ENCODE measurements around the gene PRODH2. TPM values are rescaled to one million over a fixed set of nuclear protein-coding genes. Genes with fewer than 3 reads are reported as not detected.

Gene PRODH2
- total and polyA plus RNA-seq, 2 of the 13 experiments (the other 11 are each of a cell fraction or from before 2014, with no cell fraction given) = 86.7 to 118 TPM

- TF ChIP-seq, protein P1, sequence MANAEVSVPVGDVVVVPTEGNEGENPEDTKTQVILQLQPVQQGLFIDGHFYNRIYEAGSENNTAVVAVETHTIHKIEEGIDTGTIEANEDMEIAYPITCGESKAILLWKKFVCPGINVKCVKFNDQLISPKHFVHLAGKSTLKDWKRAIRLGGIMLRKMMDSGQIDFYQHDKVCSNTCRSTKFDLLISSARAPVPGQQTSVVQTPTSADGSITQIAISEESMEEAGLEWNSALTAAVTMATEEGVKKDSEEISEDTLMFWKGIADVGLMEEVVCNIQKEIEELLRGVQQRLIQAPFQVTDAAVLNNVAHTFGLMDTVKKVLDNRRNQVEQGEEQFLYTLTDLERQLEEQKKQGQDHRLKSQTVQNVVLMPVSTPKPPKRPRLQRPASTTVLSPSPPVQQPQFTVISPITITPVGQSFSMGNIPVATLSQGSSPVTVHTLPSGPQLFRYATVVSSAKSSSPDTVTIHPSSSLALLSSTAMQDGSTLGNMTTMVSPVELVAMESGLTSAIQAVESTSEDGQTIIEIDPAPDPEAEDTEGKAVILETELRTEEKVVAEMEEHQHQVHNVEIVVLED (CRISPR knock-in tag; IDR thresholded peaks at IDR 0.05; ENCODE audit: borderline replicate concordance) = no peak
- no peak for TF ChIP-seq CEBPB (IDR thresholded peaks at IDR 0.05; ENCODE audit: borderline replicate concordance, low read depth, low read length)
- 0 out of 2 replicates have a peak, but pooled peaks have one; percentile 18 for TF ChIP-seq NR2F2 (IDR thresholded peaks at IDR 0.05; ENCODE audit: borderline replicate concordance, low read depth)
- TF ChIP-seq NFKB2 (CRISPR knock-in tag; IDR thresholded peaks at IDR 0.05; ENCODE audit: borderline replicate concordance) = 0 out of 2 replicates have a peak, but pooled peaks have one; percentile 11
- TF ChIP-seq PATZ1 (CRISPR knock-in tag; IDR thresholded peaks at IDR 0.05) = peak; percentile 79
- 0 out of 2 replicates have a peak, but pooled peaks have one; percentile 31 for TF ChIP-seq ZNF446 (CRISPR knock-in tag; IDR thresholded peaks at IDR 0.05)
- TF ChIP-seq NCOA1 (CRISPR knock-in tag; IDR thresholded peaks at IDR 0.05) = 0 out of 2 replicates have a peak, but pooled peaks have one; percentile 9
- peak; percentile 19; the same call in 1 of the 2 replicates for TF ChIP-seq MEIS2 (CRISPR knock-in tag; IDR thresholded peaks at IDR 0.05)
- no peak for TF ChIP-seq ZMAT3 (CRISPR knock-in tag; conservative IDR thresholded peaks at IDR 0.05)
- no peak for TF ChIP-seq HNRNPL (IDR thresholded peaks at IDR 0.05; ENCODE audit: low read depth, low read length)
- 0 out of 2 replicates have a peak, but pooled peaks have one; percentile 35 for TF ChIP-seq ZNF224 (CRISPR knock-in tag; IDR thresholded peaks at IDR 0.05)
- no peak for TF ChIP-seq TSC22D2 (CRISPR knock-in tag; IDR thresholded peaks at IDR 0.05; ENCODE audit: borderline replicate concordance)
- TF ChIP-seq AGO1 (IDR thresholded peaks at IDR 0.05; ENCODE audit: low read depth, low read length, poor library complexity, severe bottlenecking) = peak; percentile 76
- TF ChIP-seq POLR2A (IDR thresholded peaks at IDR 0.05; ENCODE audit: insufficient read depth in 1 of 2, low read depth in 2 of 2, low read length in 2 of 2) = peak in 1 of 2 experiments; percentile 14; a peak in 1 of 4 replicates
- TF ChIP-seq, protein P2, sequence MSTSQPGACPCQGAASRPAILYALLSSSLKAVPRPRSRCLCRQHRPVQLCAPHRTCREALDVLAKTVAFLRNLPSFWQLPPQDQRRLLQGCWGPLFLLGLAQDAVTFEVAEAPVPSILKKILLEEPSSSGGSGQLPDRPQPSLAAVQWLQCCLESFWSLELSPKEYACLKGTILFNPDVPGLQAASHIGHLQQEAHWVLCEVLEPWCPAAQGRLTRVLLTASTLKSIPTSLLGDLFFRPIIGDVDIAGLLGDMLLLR (CRISPR knock-in tag; IDR thresholded peaks at IDR 0.05) = no peak; the same call in 1 of the 2 replicates
- TF ChIP-seq, protein P3, sequence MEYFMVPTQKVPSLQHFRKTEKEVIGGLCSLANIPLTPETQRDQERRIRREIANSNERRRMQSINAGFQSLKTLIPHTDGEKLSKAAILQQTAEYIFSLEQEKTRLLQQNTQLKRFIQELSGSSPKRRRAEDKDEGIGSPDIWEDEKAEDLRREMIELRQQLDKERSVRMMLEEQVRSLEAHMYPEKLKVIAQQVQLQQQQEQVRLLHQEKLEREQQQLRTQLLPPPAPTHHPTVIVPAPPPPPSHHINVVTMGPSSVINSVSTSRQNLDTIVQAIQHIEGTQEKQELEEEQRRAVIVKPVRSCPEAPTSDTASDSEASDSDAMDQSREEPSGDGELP (IDR thresholded peaks at IDR 0.05; ENCODE audit: borderline replicate concordance, low read depth) = no peak
- TF ChIP-seq NFE2L1 (CRISPR knock-in tag; IDR thresholded peaks at IDR 0.05; ENCODE audit: borderline replicate concordance) = peak; percentile 20; the same call in 1 of the 2 replicates
- peak; percentile 69; the same call in 1 of the 2 replicates for TF ChIP-seq KDM2A (CRISPR knock-in tag; IDR thresholded peaks at IDR 0.05; ENCODE audit: borderline replicate concordance, low read depth)
- TF ChIP-seq, protein P4, sequence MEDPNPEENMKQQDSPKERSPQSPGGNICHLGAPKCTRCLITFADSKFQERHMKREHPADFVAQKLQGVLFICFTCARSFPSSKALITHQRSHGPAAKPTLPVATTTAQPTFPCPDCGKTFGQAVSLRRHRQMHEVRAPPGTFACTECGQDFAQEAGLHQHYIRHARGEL (CRISPR knock-in tag; IDR thresholded peaks at IDR 0.05) = no peak
- TF ChIP-seq POLR2G (IDR thresholded peaks at IDR 0.05; ENCODE audit: low read depth, low read length) = 0 out of 2 replicates have a peak, but pooled peaks have one; percentile 19
- peak; percentile 77 for TF ChIP-seq FOXC1 (CRISPR knock-in tag; IDR thresholded peaks at IDR 0.05; ENCODE audit: borderline replicate concordance)
- TF ChIP-seq, protein P5, sequence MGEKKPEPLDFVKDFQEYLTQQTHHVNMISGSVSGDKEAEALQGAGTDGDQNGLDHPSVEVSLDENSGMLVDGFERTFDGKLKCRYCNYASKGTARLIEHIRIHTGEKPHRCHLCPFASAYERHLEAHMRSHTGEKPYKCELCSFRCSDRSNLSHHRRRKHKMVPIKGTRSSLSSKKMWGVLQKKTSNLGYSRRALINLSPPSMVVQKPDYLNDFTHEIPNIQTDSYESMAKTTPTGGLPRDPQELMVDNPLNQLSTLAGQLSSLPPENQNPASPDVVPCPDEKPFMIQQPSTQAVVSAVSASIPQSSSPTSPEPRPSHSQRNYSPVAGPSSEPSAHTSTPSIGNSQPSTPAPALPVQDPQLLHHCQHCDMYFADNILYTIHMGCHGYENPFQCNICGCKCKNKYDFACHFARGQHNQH (CRISPR knock-in tag; IDR thresholded peaks at IDR 0.05) = 0 out of 2 replicates have a peak, but pooled peaks have one; percentile 8
- no peak for TF ChIP-seq PRPF4 (IDR thresholded peaks at IDR 0.05; ENCODE audit: low read depth, low read length, poor library complexity, severe bottlenecking)
These were observed 55.4 kb downstream of the PRODH2 start (continued) for GRCh38 chr19:35757231-35757748.
